ENCODE data around the gene FADS6. TPM values are rescaled to one million over a fixed set of nuclear protein-coding genes. Genes with fewer than 3 reads are reported as not detected.

Gene FADS6
- 10 to 100 TPM in 3 of 4 donors, 1 to 10 TPM in 1; 2.5 to 27.3 (median 25.7) TPM for polyA plus RNA-seq
- long read RNA-seq, donor 1, result 0 reads
- long read RNA-seq, donor 2, result 0 reads
- long read RNA-seq, donor 3, partial matches to known transcripts, result 0 of 1 reads
- long read RNA-seq, donor 3, other reads (novel, unspliced or antisense), result 0 of 1 reads
- long read RNA-seq, donor 4, result 0 reads
- long read RNA-seq, donor 5, result 0 reads
- long read RNA-seq, donor 6, partial matches to known transcripts, result 0 of 3 reads
- long read RNA-seq, donor 6, other reads (novel, unspliced or antisense), result 0 of 3 reads
- long read RNA-seq, donor 7, result 0 reads
- long read RNA-seq, donor 8, partial matches to known transcripts, result 0 of 1 reads
- long read RNA-seq, donor 8, other reads (novel, unspliced or antisense), result 0 of 1 reads
- long read RNA-seq, donor 9, result 0 reads
- long read RNA-seq, donor 10, result 0 reads

- Histone ChIP-seq H3K27ac (ENCODE audit: low read depth in 1 of 3, low read length in 2 of 3) (peak within 1 kb of the TSS in 1 of 3 donors; percentile 35), H3K9me3 (ENCODE audit: control insufficient read depth in 2 of 2, insufficient read depth in 1 of 2, low read depth in 1 of 2, low read length in 1 of 2) (no peaks in the 10 kb centered on the region), H3K27me3 (ENCODE audit: control insufficient read depth in 3 of 3, insufficient read depth in 3 of 3, low read length in 3 of 3) (peaks cover 0 to 48% (median 26%) of the 10 kb centered on the region in 3 donors), H3K4me3 (ENCODE audit: low read depth in 1 of 3, low read length in 3 of 3) (peak within 1 kb of the TSS in 2 of 3 donors; percentile 52 to 69), H3K4me1 (ENCODE audit: control insufficient read depth in 3 of 3, insufficient read depth in 2 of 3, low read depth in 1 of 3, low read length in 2 of 3) (no peaks in the 10 kb centered on the region), H3K36me3 (ENCODE audit: control insufficient read depth in 3 of 3, insufficient read depth in 2 of 3, low read depth in 1 of 3, low read length in 3 of 3) (peaks cover 0 to 2% (median 0%) of the 10 kb centered on the region in 3 donors)
- FAIRE-seq (no peak), DNase-seq (peak; percentile 81 to 84)
- 2 to 4% (median 4%) methylated on average over 55 to 86 of the region's 86 CpGs for WGBS, 3 donors
Measured at GRCh38 chr17:74892974-74893911, at the start of gene FADS6. Gene FADS6, minus strand, starts transcription at chr17:74893633. Its CDS starts 38 bp downstream, at chr17:74893595.

GRCh38 chr17:74941128-74941725 lies 47.8 kb upstream of the FADS6 start:
- no peak overlapping the region for H3K27ac ChIP-seq (ENCODE audit: low read depth in 1 of 3, low read length in 2 of 3)
- H3K4me1 ChIP-seq (ENCODE audit: control insufficient read depth in 3 of 3, insufficient read depth in 2 of 3, low read depth in 1 of 3, low read length in 2 of 3), result peaks cover 2 to 25% (median 4%) of the 10 kb centered on the region in 3 donors
- 78 to 82% (median 79%) methylated on average over 17 to 21 of the region's 21 CpGs for WGBS, 3 donors
- no peak overlapping the region for H3K4me3 ChIP-seq (ENCODE audit: low read depth in 1 of 3, low read length in 3 of 3)
- H3K9me3 ChIP-seq (ENCODE audit: control insufficient read depth in 2 of 2, insufficient read depth in 1 of 2, low read depth in 1 of 2, low read length in 1 of 2), result no peaks in the 10 kb centered on the region
- FAIRE-seq, result no peak
- H3K36me3 ChIP-seq (ENCODE audit: control insufficient read depth in 3 of 3, insufficient read depth in 2 of 3, low read depth in 1 of 3, low read length in 3 of 3), result peaks cover 0 to 33% (median 2%) of the 10 kb centered on the region in 3 donors
- peaks cover 0 to 35% (median 20%) of the 10 kb centered on the region in 3 donors for H3K27me3 ChIP-seq (ENCODE audit: control insufficient read depth in 3 of 3, insufficient read depth in 3 of 3, low read length in 3 of 3)
- no peak for DNase-seq

- peaks cover 0 to 52% (median 28%) of the 10 kb centered on the region in 3 donors for H3K27me3 ChIP-seq (ENCODE audit: control insufficient read depth in 3 of 3, insufficient read depth in 3 of 3, low read length in 3 of 3)
- H3K4me3 ChIP-seq (ENCODE audit: low read depth in 1 of 3, low read length in 3 of 3), result no peak overlapping the region
- no peak overlapping the region for H3K27ac ChIP-seq (ENCODE audit: low read depth in 1 of 3, low read length in 2 of 3)
- DNase-seq, result no peak
- peaks cover 0 to 32% (median 2%) of the 10 kb centered on the region in 3 donors for H3K36me3 ChIP-seq (ENCODE audit: control insufficient read depth in 3 of 3, insufficient read depth in 2 of 3, low read depth in 1 of 3, low read length in 3 of 3)
- FAIRE-seq, result no peak
- H3K9me3 ChIP-seq (ENCODE audit: control insufficient read depth in 2 of 2, insufficient read depth in 1 of 2, low read depth in 1 of 2, low read length in 1 of 2), result no peaks in the 10 kb centered on the region
- 37 to 46% (median 44%) methylated on average over 8 of the region's 8 CpGs for WGBS, 3 donors
- peaks cover 2 to 34% (median 4%) of the 10 kb centered on the region in 3 donors for H3K4me1 ChIP-seq (ENCODE audit: control insufficient read depth in 3 of 3, insufficient read depth in 2 of 3, low read depth in 1 of 3, low read length in 2 of 3)
Measured at GRCh38 chr17:74939534-74939933, 46.1 kb upstream of the FADS6 start.

GRCh38 chr17:74938194-74938950 lies 44.9 kb upstream of the FADS6 start:
- WGBS, 3 donors, result 49 to 66% (median 60%) methylated on average over 8 of the region's 8 CpGs
- no peak for FAIRE-seq
- H3K4me3 ChIP-seq (ENCODE audit: low read depth in 1 of 3, low read length in 3 of 3), result no peak overlapping the region
- peak overlapping the region in 2 of 3 donors; percentile 58 to 69 for H3K27ac ChIP-seq (ENCODE audit: low read depth in 1 of 3, low read length in 2 of 3)
- H3K9me3 ChIP-seq (ENCODE audit: control insufficient read depth in 2 of 2, insufficient read depth in 1 of 2, low read depth in 1 of 2, low read length in 1 of 2), result no peaks in the 10 kb centered on the region
- peaks cover 0 to 56% (median 33%) of the 10 kb centered on the region in 3 donors for H3K27me3 ChIP-seq (ENCODE audit: control insufficient read depth in 3 of 3, insufficient read depth in 3 of 3, low read length in 3 of 3)
- peaks cover 0 to 29% (median 2%) of the 10 kb centered on the region in 3 donors for H3K36me3 ChIP-seq (ENCODE audit: control insufficient read depth in 3 of 3, insufficient read depth in 2 of 3, low read depth in 1 of 3, low read length in 3 of 3)
- H3K4me1 ChIP-seq (ENCODE audit: control insufficient read depth in 3 of 3, insufficient read depth in 2 of 3, low read depth in 1 of 3, low read length in 2 of 3), result peaks cover 2 to 34% (median 4%) of the 10 kb centered on the region in 3 donors
- DNase-seq, result peak; percentile 76 to 91

GRCh38 chr17:74937064-74938051 lies 43.9 kb upstream of the FADS6 start:
- Histone ChIP-seq H3K36me3 (ENCODE audit: control insufficient read depth in 3 of 3, insufficient read depth in 2 of 3, low read depth in 1 of 3, low read length in 3 of 3) (peaks cover 0 to 21% (median 2%) of the 10 kb centered on the region in 3 donors), H3K9me3 (ENCODE audit: control insufficient read depth in 2 of 2, insufficient read depth in 1 of 2, low read depth in 1 of 2, low read length in 1 of 2) (no peaks in the 10 kb centered on the region), H3K27ac (ENCODE audit: low read depth in 1 of 3, low read length in 2 of 3) (peak overlapping the region in 2 of 3 donors; percentile 58 to 69), H3K4me3 (ENCODE audit: low read depth in 1 of 3, low read length in 3 of 3) (peak overlapping the region in 2 of 3 donors; percentile 46 to 74), H3K27me3 (ENCODE audit: control insufficient read depth in 3 of 3, insufficient read depth in 3 of 3, low read length in 3 of 3) (peaks cover 0 to 55% (median 37%) of the 10 kb centered on the region in 3 donors), H3K4me1 (ENCODE audit: control insufficient read depth in 3 of 3, insufficient read depth in 2 of 3, low read depth in 1 of 3, low read length in 2 of 3) (peaks cover 2 to 34% (median 4%) of the 10 kb centered on the region in 3 donors)
- DNase-seq (peak; percentile 32 to 53), FAIRE-seq (no peak)
- 47 to 53% (median 52%) methylated on average over 10 to 11 of the region's 11 CpGs for WGBS, 3 donors

GRCh38 chr17:74936470-74936799 lies 43.0 kb upstream of the FADS6 start:
- WGBS, 3 donors, result 8 to 19% (median 10%) methylated on average over 8 to 12 of the region's 12 CpGs
- peaks cover 0 to 57% (median 34%) of the 10 kb centered on the region in 3 donors for H3K27me3 ChIP-seq (ENCODE audit: control insufficient read depth in 3 of 3, insufficient read depth in 3 of 3, low read length in 3 of 3)

More at GRCh38 chr17:74936470-74936799, 43.0 kb upstream of the FADS6 start:
- H3K27ac ChIP-seq (ENCODE audit: low read depth in 1 of 3, low read length in 2 of 3), result peak overlapping the region in 2 of 3 donors; percentile 39 to 91
- peaks cover 2 to 34% (median 4%) of the 10 kb centered on the region in 3 donors for H3K4me1 ChIP-seq (ENCODE audit: control insufficient read depth in 3 of 3, insufficient read depth in 2 of 3, low read depth in 1 of 3, low read length in 2 of 3)
- H3K9me3 ChIP-seq (ENCODE audit: control insufficient read depth in 2 of 2, insufficient read depth in 1 of 2, low read depth in 1 of 2, low read length in 1 of 2), result no peaks in the 10 kb centered on the region
- DNase-seq, result peak in 1 of 2 donors; percentile 56
- H3K36me3 ChIP-seq (ENCODE audit: control insufficient read depth in 3 of 3, insufficient read depth in 2 of 3, low read depth in 1 of 3, low read length in 3 of 3), result peaks cover 0 to 14% (median 0%) of the 10 kb centered on the region in 3 donors
- FAIRE-seq, result no peak
- H3K4me3 ChIP-seq (ENCODE audit: low read depth in 1 of 3, low read length in 3 of 3), result peak overlapping the region in 2 of 3 donors; percentile 46 to 74
